Heart left ventricle (tissue), 16 donors: ENCODE data around the gene ATP1A2. TPM values are rescaled to one million over a fixed set of nuclear protein-coding genes. Genes with fewer than 3 reads are reported as not detected.
A peak's percentile ranks its signal among the peaks of the same experiment; 100 is the strongest.
"Not testable (repeated sequence)": the region's sequence is repeated elsewhere in the genome, so short reads cannot be mapped to it uniquely, and the experiment has no call there.

Experiments used
- ATAC-seq, 4 donors: fragments of 200-7000 bp; cut with Tn5 transposase; one replicate each; pipeline ENCODE4 v1.9.1; 2020 to 2022; ENCODE audit warnings: moderate library complexity in 4 of 4, mild to moderate bottlenecking in 3 of 4, moderate number of reproducible peaks in 1 of 4
- DNase-seq, 5 donors: peaks; one replicate each; pipeline ENCODE4 v3.0.0-alpha.2; 2020
- H3K27ac ChIP-seq, 12 donors: fragments of 200-600 bp; sonication (generic) in 4 of 12; one replicate each; pipeline versions ENCODE4 v1.5.0 to v1.8.0; 2016 to 2022; ENCODE audit warnings: mild to moderate bottlenecking in 2 of 12
- H3K27me3 ChIP-seq, 9 donors: fragments of 200-600 bp; sonication (generic) in 2 of 9; one replicate each; pipeline versions ENCODE4 v1.5.1 to v1.8.0; 2016 to 2022; ENCODE audit warnings: mild to moderate bottlenecking in 3 of 9
- H3K36me3 ChIP-seq, 9 donors: fragments of 200-600 bp; sonication (generic) in 2 of 9; one replicate each; pipeline versions ENCODE4 v1.5.0 to v1.8.0; 2018 to 2022; ENCODE audit warnings: mild to moderate bottlenecking in 2 of 9
- H3K4me1 ChIP-seq, 12 donors: fragments of 200-600 bp; sonication (generic) in 4 of 12; one replicate each; pipeline versions ENCODE4 v1.5.0 to v1.8.0; 2016 to 2022; ENCODE audit warnings: mild to moderate bottlenecking in 3 of 12
- H3K4me3 ChIP-seq, 12 donors: fragments of 200-600 bp; sonication (generic) in 4 of 12; one replicate each; pipeline versions ENCODE4 v1.5.0 to v1.8.0; 2017 to 2022; ENCODE audit warnings: mild to moderate bottlenecking in 9 of 12, moderate library complexity in 4 of 12
- H3K9me3 ChIP-seq, 12 donors: fragments of 200-600 bp; sonication (generic) in 4 of 12; one replicate each; pipeline versions ENCODE4 v1.5.0 to v1.8.0; 2016 to 2022; ENCODE audit warnings: mild to moderate bottlenecking in 1 of 12
- CTCF ChIP-seq, 12 donors: fragments of 200-600 bp; sonication (generic) in 4 of 12; IDR thresholded peaks; one replicate each; pipeline versions ENCODE4 v1.5.0 to v1.8.0; 2018 to 2022; ENCODE audit warnings: antibody characterized with exemption in 12 of 12, mild to moderate bottlenecking in 5 of 12
- POLR2A ChIP-seq, 2 donors: fragments of 450-650 bp; IDR thresholded peaks; one replicate each; pipeline ENCODE4 v1.6.1; 2017; ENCODE audit warnings: antibody characterized with exemption in 2 of 2, mild to moderate bottlenecking in 2 of 2, moderate library complexity in 2 of 2
- WGBS, 4 donors: extraction: QIAGEN DNeasy Blood & Tissue Kit in 2 of 4; methylation state at CpG; one replicate each; pipeline versions ENCODE4 v1.1.5 to v1.1.7; 2013 to 2018; 5-methylcytosine and 5-hydroxymethylcytosine counted together
- intact Hi-C, 10 donors: fragments of 100-400 bp; cut with DNase I; formaldehyde crosslinking; loops; one replicate each; pipeline versions ENCODE4 v1.11.1 to v1.14.2; 2022
- polyA plus RNA-seq, 2 donors: library from polyadenylated mRNA; stranded (reverse); fragments of 200-250 nt; gene quantifications; one replicate each; pipeline ENCODE4 v1.2.3, GENCODE V29; 2013
- total RNA-seq, 9 donors: library from RNA; depleted of rRNA in 2 of 9; stranded (reverse); fragments of >200 nt in 2 of 9; fragmentation: NEBNext Ultra II Directional in 3 of 9; extraction: Animal tissue kit (Norgen Biotek cat#: 25700) in 3 of 9; gene quantifications; one replicate each; pipeline versions ENCODE4 v1.1.0 to v1.2.4, GENCODE V29; 2016 to 2023
- donor health status: ischemic (EF 13 %, LVEDD 7.1; RV severe dilation, severe dysfunction).
- donor health status: healthy with polysubstance abuse.
- donor health status: DM: no; HTN: yes; CAD: no.
- donor health status: DM: no; HTN: no; CAD: no.
- donor health status: ischemic (EF 25% LVEDD 6.9; RV normal size, moderate dysfunction).
- donor health status: ischemic (EF 25% LVEDD 5.7; RV mildly dilated, moderate dysfunction).
- donor health status: healthy.
- donor health status: DM: yes; HTN: yes; CAD: no.
- donor health status: ischemic (EF 35%, LVEDD 5.7; RV mildly dilated, moderate dysfunction).
- donor health status: nonischemic (EF 11% LVEDD 7.7; RV severe dilation, severe dysfunction).
- donor health status: DM: yes; HTN: yes; CAD: no.
- donor health status: PGD.
- donor health status: ischemic (EF 29% LVEDD 5.4; RV normal size, mild dysfunction).
- donor health status: nonischemic (EF 23%, LVEDD 6.1; RV moderate dilation, normal function).

The ATP1A2 gene
- total and polyA plus RNA-seq, 11 donors, result 29.5 to 393 (median 255) TPM

GRCh38 chr1:160107512-160107911, 8.0 kb upstream of the ATP1A2 start:
- ATAC-seq, result no peak
- Histone ChIP-seq H3K27ac (no peak overlapping the region), H3K9me3 (no peaks in the 10 kb centered on the region), H3K4me1 (peaks cover 0 to 27% (median 8%) of the 10 kb centered on the region in 12 donors), H3K4me3 (no peak overlapping the region), H3K36me3 (no peaks in the 10 kb centered on the region), H3K27me3 (no peaks in the 10 kb centered on the region)
- no peak for DNase-seq
- intact Hi-C loops, result loop anchor here in 3 of 10 donors (5.0 to 10.0 kb wide), 6 partner anchors 80 to 267 kb away; partner anchors contain the start of genes CASQ1 (in 1 of the 3) and PEX19 (in 1 of the 3)
- 87 to 96% (median 93%) methylated on average over 1 of the region's 1 CpG for WGBS, 4 donors
- no peak for TF ChIP-seq POLR2A (IDR thresholded peaks at IDR 0.05)
- TF ChIP-seq CTCF (IDR thresholded peaks at IDR 0.05), result no peak

- Histone ChIP-seq H3K27ac (no peak overlapping the region), H3K36me3 (no peaks in the 10 kb centered on the region), H3K4me1 (peaks cover 0 to 31% (median 15%) of the 10 kb centered on the region in 12 donors), H3K4me3 (no peak overlapping the region), H3K9me3 (no peaks in the 10 kb centered on the region), H3K27me3 (no peaks in the 10 kb centered on the region)
- DNase-seq (no peak), ATAC-seq (peak in 1 of 4 donors; percentile 19)
- 30 to 35% (median 32%) methylated on average over 5 to 6 of the region's 6 CpGs for WGBS, 4 donors
- intact Hi-C loops, result loop anchor here in 3 of 10 donors (5.0 to 10.0 kb wide), 6 partner anchors 78 to 266 kb away; partner anchors contain the start of genes CASQ1 (in 1 of the 3) and PEX19 (in 1 of the 3)
- TF ChIP-seq POLR2A (IDR thresholded peaks at IDR 0.05) (no peak), CTCF (IDR thresholded peaks at IDR 0.05) (peak; percentile 24 to 60 (median 42))
Observed at GRCh38 chr1:160108888-160109662, 6.5 kb upstream of the ATP1A2 start.

GRCh38 chr1:160109686-160110085, 5.9 kb upstream of the ATP1A2 start:
- no peak overlapping the region for H3K4me3 ChIP-seq
- H3K36me3 ChIP-seq, result no peaks in the 10 kb centered on the region
- ATAC-seq (no peak), DNase-seq (no peak)
- H3K27me3 ChIP-seq, result no peaks in the 10 kb centered on the region
- no peaks in the 10 kb centered on the region for H3K9me3 ChIP-seq
- 56 to 70% (median 60%) methylated on average over 4 of the region's 4 CpGs for WGBS, 4 donors
- TF ChIP-seq POLR2A (IDR thresholded peaks at IDR 0.05) (no peak), CTCF (IDR thresholded peaks at IDR 0.05) (no peak)
- no peak overlapping the region for H3K27ac ChIP-seq
- intact Hi-C loops, result loop anchor here in 4 of 10 donors (5.0 to 10.0 kb wide), 7 partner anchors 65 to 265 kb away; partner anchors contain the start of genes CASQ1 (in 2 of the 4) and PEX19 (in 1 of the 4)
- H3K4me1 ChIP-seq, result peaks cover 0 to 32% (median 18%) of the 10 kb centered on the region in 12 donors

GRCh38 chr1:160111462-160111861, 4.1 kb upstream of the ATP1A2 start:
- Histone ChIP-seq H3K4me1 (peaks cover 0 to 39% (median 23%) of the 10 kb centered on the region in 12 donors), H3K27ac (peak overlapping the region in 4 of 12 donors; percentile 8 to 91 (median 54))
- intact Hi-C loops, result loop anchor here in 2 of 10 donors (10.0 kb wide), 2 partner anchors 63 to 83 kb away; partner anchors contain the start of gene CASQ1 (in 1 of the 2)

More at GRCh38 chr1:160111462-160111861, 4.1 kb upstream of the ATP1A2 start:
- 85 to 92% (median 89%) methylated on average over 10 of the region's 10 CpGs for WGBS, 4 donors
- H3K36me3 ChIP-seq, H3K9me3 ChIP-seq, ATAC-seq, H3K4me3 ChIP-seq, H3K27me3 ChIP-seq, DNase-seq: not testable (repeated sequence)
